ENCODE results near the gene EDRF1.

GRCh38 chr10:125691160-125691981 lies 28.1 kb upstream of the EDRF1 start:
- TF ChIP-seq CTCF (IDR thresholded peaks at IDR 0.05; ENCODE audit: poor library complexity) (no peak), EZH2 (IDR thresholded peaks at IDR 0.05; ENCODE audit: borderline replicate concordance) (no peak)

Data from hepatocyte (in vitro differentiated cells).